Liver (tissue), 9 donors: Measurements from ENCODE around the gene RNPS1. TPM values are rescaled to one million over a fixed set of nuclear protein-coding genes. Genes with fewer than 3 reads are reported as not detected.

Source experiments
- DNase-seq: peaks from one replicate; pipeline ENCODE4 v3.0.0-alpha.2; 2017; ENCODE audit warnings: low spot score
- H3K27ac ChIP-seq, 2 donors: one replicate each; pipeline ENCODE4 v1.7.0; 2013; ENCODE audit warnings: inconsistent platforms in 2 of 2, low read length in 2 of 2, control low read depth in 1 of 2, low read depth in 1 of 2, mild to moderate bottlenecking in 1 of 2
- H3K27me3 ChIP-seq, 4 donors: one replicate each; pipeline versions ENCODE4 v1.6.1 to v1.7.0; 2013; ENCODE audit warnings: low read length in 3 of 4, inconsistent platforms in 1 of 4, mild to moderate bottlenecking in 1 of 4, moderate library complexity in 1 of 4; ENCODE audit not compliant: control insufficient read depth in 4 of 4, insufficient read depth in 4 of 4
- H3K36me3 ChIP-seq, 4 donors: one replicate each; pipeline versions ENCODE4 v1.6.1 to v1.7.0; 2013; ENCODE audit warnings: low read length in 3 of 4, mild to moderate bottlenecking in 3 of 4, low read depth in 1 of 4, moderate library complexity in 1 of 4; ENCODE audit not compliant: control insufficient read depth in 4 of 4, insufficient read depth in 3 of 4
- H3K4me1 ChIP-seq, 4 donors: one replicate each; pipeline versions ENCODE4 v1.6.1 to v1.7.0; 2013; ENCODE audit warnings: low read length in 3 of 4, mild to moderate bottlenecking in 3 of 4, moderate library complexity in 1 of 4; ENCODE audit not compliant: control insufficient read depth in 4 of 4, insufficient read depth in 4 of 4
- H3K4me3 ChIP-seq, 3 donors: one replicate each; pipeline versions ENCODE4 v1.6.1 to v1.7.0; 2013; ENCODE audit warnings: low read length in 3 of 3, control low read depth in 1 of 3, low read depth in 1 of 3, mild to moderate bottlenecking in 1 of 3
- H3K9ac ChIP-seq, 2 donors: one replicate each; pipeline ENCODE4 v1.7.0; 2013; ENCODE audit warnings: low read length in 2 of 2, mild to moderate bottlenecking in 2 of 2, moderate library complexity in 2 of 2, control low read depth in 1 of 2, low read depth in 1 of 2
- H3K9me3 ChIP-seq, 4 donors: one replicate each; pipeline versions ENCODE4 v1.6.1 to v1.7.0; 2013; ENCODE audit warnings: low read length in 3 of 4; ENCODE audit not compliant: control insufficient read depth in 4 of 4
- ATF3 ChIP-seq: IDR thresholded peaks from 2 replicates; pipeline ENCODE4 v1.6.1; 2016; ENCODE audit warnings: antibody characterized with exemption
- CTCF ChIP-seq: fragments of 150-350 bp; IDR thresholded peaks from 2 replicates; pipeline ENCODE4 v1.5.1; 2017; ENCODE audit warnings: improper control_type of control experiment, low read depth, low read length; ENCODE audit not compliant: missing input control
- EGR1 ChIP-seq, 2 donors: IDR thresholded peaks; 2 replicates each; pipeline ENCODE4 v1.6.1; 2016 to 2018; ENCODE audit warnings: antibody characterized with exemption in 2 of 2, low read depth in 2 of 2
- FOXA1 ChIP-seq: IDR thresholded peaks from 2 replicates; pipeline ENCODE4 v1.6.1; 2016; ENCODE audit warnings: antibody characterized with exemption
- FOXA2 ChIP-seq: IDR thresholded peaks from 2 replicates; pipeline ENCODE4 v1.6.1; 2016; ENCODE audit warnings: antibody characterized with exemption
- GABPA ChIP-seq, 2 donors: IDR thresholded peaks in 1 of 2; conservative IDR thresholded peaks in 1 of 2; 2 replicates each; pipeline ENCODE4 v1.6.1; 2016; ENCODE audit warnings: antibody characterized with exemption in 2 of 2, mild to moderate bottlenecking in 1 of 2, moderate library complexity in 1 of 2
- HNF4A ChIP-seq, 2 donors: conservative IDR thresholded peaks; 2 replicates each; pipeline ENCODE4 v1.6.1; 2016; ENCODE audit warnings: antibody characterized with exemption in 2 of 2, mild to moderate bottlenecking in 2 of 2
- HNF4G ChIP-seq: IDR thresholded peaks from 2 replicates; pipeline ENCODE4 v1.6.1; 2016; ENCODE audit warnings: antibody characterized with exemption
- JUND ChIP-seq, 2 donors: IDR thresholded peaks; 2 replicates each; pipeline ENCODE4 v1.6.1; 2016; ENCODE audit warnings: antibody characterized with exemption in 2 of 2
- MAX ChIP-seq: IDR thresholded peaks from 2 replicates; pipeline ENCODE4 v1.6.1; 2016; ENCODE audit warnings: antibody characterized with exemption
- NR2F2 ChIP-seq: IDR thresholded peaks from 2 replicates; pipeline ENCODE4 v1.6.1; 2016; ENCODE audit warnings: antibody characterized with exemption
- RAD21 ChIP-seq, 2 donors: IDR thresholded peaks; 2 replicates each; pipeline ENCODE4 v1.6.1; 2016; ENCODE audit warnings: antibody characterized with exemption in 2 of 2, mild to moderate bottlenecking in 2 of 2
- REST ChIP-seq: IDR thresholded peaks from 2 replicates; pipeline ENCODE4 v1.6.1; 2016; ENCODE audit warnings: antibody characterized with exemption, mild to moderate bottlenecking
- RXRA ChIP-seq, 2 donors: IDR thresholded peaks; 2 replicates each; pipeline ENCODE4 v1.6.1; 2017 to 2018; ENCODE audit warnings: antibody characterized with exemption in 2 of 2, mild to moderate bottlenecking in 1 of 2
- SP1 ChIP-seq: IDR thresholded peaks from 2 replicates; pipeline ENCODE4 v1.6.1; 2018; ENCODE audit warnings: antibody characterized with exemption, mild to moderate bottlenecking
- TAF1 ChIP-seq: conservative IDR thresholded peaks from 2 replicates; pipeline ENCODE4 v1.6.1; 2016; ENCODE audit warnings: antibody characterized with exemption, mild to moderate bottlenecking
- YY1 ChIP-seq: IDR thresholded peaks from 2 replicates; pipeline ENCODE4 v1.6.1; 2016; ENCODE audit warnings: antibody characterized with exemption, mild to moderate bottlenecking
- ZBTB33 ChIP-seq: IDR thresholded peaks from 2 replicates; pipeline ENCODE4 v1.6.1; 2016; ENCODE audit warnings: antibody characterized with exemption
- WGBS: extraction: QIAGEN DNeasy Blood & Tissue Kit; methylation state at CpG from one replicate; pipeline ENCODE4 v1.1.7; 2013; 5-methylcytosine and 5-hydroxymethylcytosine counted together
- polyA plus RNA-seq, 2 donors: library from polyadenylated mRNA; stranded (reverse) in 1 of 2; unstranded in 1 of 2; fragments of 200-250 nt in 1 of 2; fragments of >200 nt in 1 of 2; fragmentation: Nextera tagmentation in 1 of 2; extraction: Ambion mirVana in 1 of 2; gene quantifications; one replicate each; pipeline versions ENCODE4 v1.2.1 to v1.2.3, GENCODE V29; 2013 to 2015
- total RNA-seq, 2 donors: library from RNA; depleted of rRNA; stranded (reverse); fragments of >200 nt; gene quantifications; one replicate each; pipeline ENCODE4 v1.2.3, GENCODE V29; 2014
- donor health status: healthy.
- donor health status: healthy.
- donor health status: healthy.
- donor health status: healthy.
- donor health status: healthy.

RNPS1 gene
- 10 to 100 TPM; 36.5 to 38.2 TPM for total RNA-seq
- 10 to 100 TPM; 31.3 to 36.9 TPM for polyA plus RNA-seq

- H3K27ac ChIP-seq, result peak within 1 kb of the TSS; percentile 98 to 100
- H3K9me3 ChIP-seq, result no peaks in the 10 kb centered on the region
- peak; percentile 97 for DNase-seq
- TF ChIP-seq NR2F2, result peak; percentile 46
- peak; percentile 20 to 23 for TF ChIP-seq RXRA (IDR thresholded peaks at IDR 0.05)
- no peak for TF ChIP-seq ATF3
- TF ChIP-seq SP1, result peak; percentile 71
- TF ChIP-seq RAD21 (IDR thresholded peaks at IDR 0.05), result peak in 1 of 2 donors; percentile 12
- TF ChIP-seq GABPA (IDR thresholded peaks at IDR 0.05 in 1 of 2, conservative IDR thresholded peaks at IDR 0.05 in 1 of 2), result peak in 1 of 2 donors; percentile 85
- TF ChIP-seq EGR1 (IDR thresholded peaks at IDR 0.05; ENCODE audit: low read depth in 2 of 2), result peak in 1 of 2 donors; percentile 38
- no peak for TF ChIP-seq CTCF
- peak; percentile 18 to 39 for TF ChIP-seq HNF4A (conservative IDR thresholded peaks at IDR 0.05)
- no peak for TF ChIP-seq TAF1
- TF ChIP-seq ZBTB33, result no peak
- peak; percentile 35 for TF ChIP-seq REST
- TF ChIP-seq MAX, result no peak
- peak in 1 of 2 donors; percentile 32 for TF ChIP-seq JUND (IDR thresholded peaks at IDR 0.05)
- TF ChIP-seq FOXA2, result no peak
- no peak for TF ChIP-seq FOXA1
- peak; percentile 93 for TF ChIP-seq YY1
- TF ChIP-seq HNF4G, result no peak
- H3K4me1 ChIP-seq, result peaks cover 11 to 30% (median 26%) of the 10 kb centered on the region in 4 donors
- peak within 1 kb of the TSS; percentile 80 to 98 (median 86) for H3K4me3 ChIP-seq
- H3K9ac ChIP-seq, result peak within 1 kb of the TSS; percentile 87
- WGBS, result under 1% methylated on average over 88 of the region's 88 CpGs
- no peaks in the 10 kb centered on the region for H3K27me3 ChIP-seq
- peaks cover 1 to 10% (median 3%) of the 10 kb centered on the region in 4 donors for H3K36me3 ChIP-seq
Observed at GRCh38 chr16:2267913-2268666, at the start of gene RNPS1. Gene RNPS1, minus strand, starts transcription at chr16:2268126. Its CDS starts 3,483 bp downstream, at chr16:2264643.
